Measurements from ENCODE around the gene ALDH2.

- no peak for TF ChIP-seq CTCF (IDR thresholded peaks at IDR 0.05; ENCODE audit: low read length)
- no peak for TF ChIP-seq EZH2 (IDR thresholded peaks at IDR 0.05; ENCODE audit: borderline replicate concordance, low read length)
Observed at GRCh38 chr12:111728795-111729194, 37.9 kb upstream of the ALDH2 start.
